RWPE1 (cell line): ENCODE results near the gene MELK.

Experiments
- CTCF ChIA-PET: fragments of 350-600 bp; sonication (Branson Sonifier 250); formaldehyde crosslinking; extraction: SDS; loops from one replicate; lab custom pipeline; 2021; lab: Yijun Ruan, JAX
- POLR2A ChIA-PET: fragments of 400-600 bp; formaldehyde crosslinking; extraction: SDS; loops from one replicate; lab custom pipeline; 2020; ENCODE audit warnings: antibody characterized with exemption; ENCODE audit not compliant: low non-redundant PET; lab: Yijun Ruan, JAX
- DNase-seq: peaks from one replicate; pipeline ENCODE4 v3.0.0; 2012; ENCODE audit warnings: low spot score
- H3K27ac ChIP-seq: fragments of 450-650 bp; 2 replicates; pipeline ENCODE4 v1.5.1; 2017
- TF ChIP-seq, protein P1 (sequence below): fragments of 450-650 bp; conservative IDR thresholded peaks from 2 replicates; pipeline ENCODE4 v1.5.1; 2017; ENCODE audit warnings: low read depth, mild to moderate bottlenecking

The MELK gene

DNA sequence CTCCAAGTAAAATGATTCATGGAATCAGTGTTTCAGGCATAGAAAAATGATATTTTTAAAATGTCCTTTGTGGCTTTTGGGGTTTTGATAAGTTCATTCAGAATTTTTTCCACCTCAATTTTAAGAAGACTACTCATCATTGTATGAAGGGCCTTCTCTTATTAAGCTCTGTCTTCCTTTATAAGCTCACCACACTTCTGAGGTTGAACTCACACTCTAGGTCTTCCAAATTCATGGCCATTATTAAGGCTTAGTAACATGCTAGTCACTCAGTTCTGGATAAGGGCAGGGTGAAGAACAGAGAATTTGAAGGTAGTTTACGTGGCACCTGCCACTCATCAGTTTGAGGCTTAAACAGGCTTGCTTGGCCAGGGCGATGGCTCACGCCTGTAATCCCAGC, 4.2 kb downstream of the MELK start:
- ChIA-PET POLR2A (no interaction called here), CTCF (no interaction called here)
- DNase-seq = no peak
- peak overlapping the region; percentile 40 for H3K27ac ChIP-seq
- TF ChIP-seq, protein P1, sequence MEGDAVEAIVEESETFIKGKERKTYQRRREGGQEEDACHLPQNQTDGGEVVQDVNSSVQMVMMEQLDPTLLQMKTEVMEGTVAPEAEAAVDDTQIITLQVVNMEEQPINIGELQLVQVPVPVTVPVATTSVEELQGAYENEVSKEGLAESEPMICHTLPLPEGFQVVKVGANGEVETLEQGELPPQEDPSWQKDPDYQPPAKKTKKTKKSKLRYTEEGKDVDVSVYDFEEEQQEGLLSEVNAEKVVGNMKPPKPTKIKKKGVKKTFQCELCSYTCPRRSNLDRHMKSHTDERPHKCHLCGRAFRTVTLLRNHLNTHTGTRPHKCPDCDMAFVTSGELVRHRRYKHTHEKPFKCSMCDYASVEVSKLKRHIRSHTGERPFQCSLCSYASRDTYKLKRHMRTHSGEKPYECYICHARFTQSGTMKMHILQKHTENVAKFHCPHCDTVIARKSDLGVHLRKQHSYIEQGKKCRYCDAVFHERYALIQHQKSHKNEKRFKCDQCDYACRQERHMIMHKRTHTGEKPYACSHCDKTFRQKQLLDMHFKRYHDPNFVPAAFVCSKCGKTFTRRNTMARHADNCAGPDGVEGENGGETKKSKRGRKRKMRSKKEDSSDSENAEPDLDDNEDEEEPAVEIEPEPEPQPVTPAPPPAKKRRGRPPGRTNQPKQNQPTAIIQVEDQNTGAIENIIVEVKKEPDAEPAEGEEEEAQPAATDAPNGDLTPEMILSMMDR = no peak

DNA sequence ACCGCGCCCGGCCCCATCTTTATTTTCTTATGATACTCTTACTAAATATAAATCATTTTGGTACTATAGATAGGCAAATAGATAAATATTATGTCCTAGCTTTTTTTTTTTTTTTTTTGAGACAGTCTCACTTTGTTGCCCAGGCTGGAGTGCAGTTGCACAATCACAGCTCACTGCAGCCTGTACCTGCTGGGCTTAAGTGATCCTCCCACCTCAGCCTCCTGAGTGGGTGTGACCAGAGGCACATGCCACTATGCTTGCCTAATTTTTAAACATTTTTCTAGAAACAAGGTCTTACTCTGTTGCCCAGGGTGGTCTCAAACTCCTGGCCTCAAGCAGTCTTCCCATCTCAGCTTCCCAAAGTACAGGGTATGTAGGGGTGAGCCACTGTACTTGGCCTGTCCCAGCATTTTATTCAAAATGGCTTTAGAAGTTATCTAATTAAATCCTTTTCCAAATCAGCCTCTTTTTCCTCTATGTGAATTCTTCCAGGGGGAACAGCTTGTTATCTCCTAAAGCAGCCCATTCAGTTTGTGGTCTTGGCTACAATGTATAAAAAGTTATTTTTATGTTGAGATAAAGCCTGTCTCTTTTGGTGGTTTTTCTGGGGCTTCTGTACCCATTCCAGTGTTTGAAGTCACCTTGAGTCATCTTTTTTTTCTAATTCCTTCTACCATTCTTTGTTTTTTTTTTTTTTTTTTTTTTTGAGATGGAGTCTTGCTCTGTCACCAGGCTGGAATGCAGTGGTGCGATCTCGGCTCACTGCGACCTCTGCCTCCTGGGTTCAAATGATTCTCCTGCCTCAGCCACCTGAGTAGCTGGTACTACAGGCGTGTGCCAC, 12.1 kb downstream of the MELK start:
- peak; percentile 64 for DNase-seq
- ChIA-PET POLR2A (interaction anchor here (0.6 to 0.7 kb wide), 3 partner anchors 13 to 32 kb away, joined by 3 to 6 read pairs (median 6); no protein-coding TSS in a partner anchor), CTCF (interaction anchor here (0.7 kb wide), 1 partner anchor 169 kb away, joined by 5 read pairs; no protein-coding TSS in a partner anchor)
- H3K27ac ChIP-seq = peak overlapping the region; percentile 61
- TF ChIP-seq, protein P1 = no peak

DNA sequence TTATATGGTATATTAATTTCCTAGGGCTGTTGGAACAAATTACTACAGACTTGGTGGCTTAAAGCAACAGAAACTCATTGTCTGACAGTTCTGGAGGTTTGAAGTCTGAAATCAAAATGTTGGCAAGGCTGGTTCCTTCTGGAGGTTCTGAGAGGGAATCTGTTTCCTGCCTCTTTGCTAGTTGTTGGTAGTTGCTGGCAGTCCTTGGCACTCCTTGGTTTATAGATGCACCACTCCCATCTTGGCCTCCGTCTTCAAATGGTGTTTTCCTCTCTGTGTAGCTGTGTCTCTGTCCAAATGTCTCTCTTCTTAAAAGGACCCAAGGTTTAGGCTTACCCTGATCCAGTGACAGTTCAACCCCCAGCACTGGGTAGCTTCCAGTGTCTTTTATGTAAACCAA, 17.5 kb downstream of the MELK start:
- TF ChIP-seq, protein P1 = no peak
- no peak overlapping the region for H3K27ac ChIP-seq
- ChIA-PET CTCF (interaction anchor here (1.0 kb wide), 1 partner anchor 42 kb away, joined by 4 read pairs; no protein-coding TSS in a partner anchor), POLR2A (no interaction called here)
- no peak for DNase-seq

DNA sequence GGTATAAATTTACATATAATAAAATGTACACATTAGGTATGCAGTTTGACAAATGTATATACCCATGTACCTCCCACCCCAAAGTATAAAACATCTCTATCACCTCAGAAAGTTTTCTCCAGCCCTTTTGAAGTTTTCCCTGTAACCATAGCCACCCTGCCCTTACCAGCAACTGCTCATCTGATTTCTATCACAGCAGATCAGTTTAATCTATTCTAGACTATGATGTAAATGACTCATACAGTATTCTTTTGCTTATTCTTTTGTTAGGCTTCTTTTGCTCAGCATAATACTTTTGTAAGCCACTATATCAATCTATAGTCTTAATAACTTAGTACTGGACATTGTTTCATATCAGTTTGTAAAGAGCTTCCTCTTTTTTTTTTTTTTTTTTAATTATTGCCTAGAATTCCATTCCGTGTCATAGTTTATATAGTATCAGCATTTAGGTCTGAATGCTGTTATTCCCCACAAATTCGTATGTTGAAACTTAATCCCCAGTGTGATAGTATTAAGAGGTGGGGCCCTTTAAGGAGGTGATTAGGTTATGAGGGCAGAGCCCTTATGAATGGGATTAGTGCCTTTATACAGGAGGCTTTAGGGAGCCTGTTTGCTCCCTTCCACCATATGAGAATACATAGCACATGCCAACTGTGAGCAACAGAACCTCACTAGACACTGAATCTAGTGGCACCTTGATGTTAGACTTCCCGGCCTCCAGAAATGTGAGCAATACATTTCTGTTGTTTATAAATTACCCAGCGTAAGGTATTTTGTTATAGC, 20.3 kb downstream of the MELK start:
- ChIA-PET CTCF (no interaction called here), POLR2A (no interaction called here)
- DNase-seq = no peak
- H3K27ac ChIP-seq = no peak overlapping the region
- TF ChIP-seq, protein P1 = no peak

DNA sequence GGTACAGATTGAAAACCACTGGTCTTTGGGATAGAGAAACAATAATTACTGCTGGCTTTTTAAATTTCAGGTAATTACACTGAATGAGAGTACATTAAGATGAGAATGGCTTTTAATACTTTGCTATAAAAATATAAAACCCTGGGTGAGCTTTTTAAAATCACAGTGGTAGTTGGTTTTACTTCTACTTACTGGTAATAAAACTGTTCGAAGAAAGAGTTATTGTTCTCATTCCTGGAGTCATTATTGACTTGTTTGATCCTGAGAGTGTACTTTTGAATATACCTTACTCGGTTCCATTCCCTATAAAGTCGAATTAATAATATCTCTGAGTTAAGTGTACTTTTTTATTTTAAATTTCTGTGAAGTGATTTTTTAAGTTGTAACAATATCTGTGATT, 21.5 kb downstream of the MELK start:
- POLR2A ChIA-PET = no interaction called here
- CTCF ChIA-PET = no interaction called here
- TF ChIP-seq, protein P1 = no peak
- DNase-seq = no peak
- H3K27ac ChIP-seq = no peak overlapping the region
